Head of caudate nucleus (tissue), 42 donors: ENCODE data around the gene TIMM21.

ENCODE experiments used
- DNase-seq, 42 donors: peaks; one replicate each; pipeline versions ENCODE4 v3.0.0 to v3.0.0-alpha.2; 2020 to 2021; ENCODE audit warnings: mixed read lengths in 7 of 42
- intact Hi-C: fragments of 100-400 bp; cut with DNase I; formaldehyde crosslinking; loops from one replicate; pipeline ENCODE4 v1.15.0; 2022

The TIMM21 gene

GRCh38 chr18:74141667-74142066 is 6.7 kb upstream of the TIMM21 start:
- DNase-seq = peak in 1 of 42 donors; percentile 35
- intact Hi-C loops = no loop called here

GRCh38 chr18:74142252-74142651 is 6.1 kb upstream of the TIMM21 start:
- intact Hi-C loops = no loop called here
- peak in 1 of 42 donors; percentile 33 for DNase-seq

- intact Hi-C loops = no loop called here
- DNase-seq = no peak
Observed at GRCh38 chr18:74146756-74147155, 1.6 kb upstream of the TIMM21 start.

- no peak for DNase-seq
- intact Hi-C loops = no loop called here
Observed at GRCh38 chr18:74147491-74147778, 888 bp upstream of the TIMM21 start.

- peak in 1 of 42 donors; percentile 13 for DNase-seq
- intact Hi-C loops = no loop called here
Observed at GRCh38 chr18:74148543-74149070, 284 bp downstream of the TIMM21 start.

- DNase-seq = peak in 1 of 42 donors; percentile 29
Observed at GRCh38 chr18:74149878-74150277, 1.6 kb downstream of the TIMM21 start.

GRCh38 chr18:74152270-74152669 is 3.9 kb downstream of the TIMM21 start:
- peak in 1 of 42 donors; percentile 30 for DNase-seq
- intact Hi-C loops = no loop called here

More at GRCh38 chr18:74149878-74150277, 1.6 kb downstream of the TIMM21 start:
- intact Hi-C loops = no loop called here

GRCh38 chr18:74152857-74153256 is 4.5 kb downstream of the TIMM21 start:
- DNase-seq = no peak
- intact Hi-C loops = no loop called here

- DNase-seq = no peak
- intact Hi-C loops = no loop called here
Observed at GRCh38 chr18:74153377-74153776, 5.1 kb downstream of the TIMM21 start.

GRCh38 chr18:74153793-74154192 is 5.5 kb downstream of the TIMM21 start:
- intact Hi-C loops = no loop called here
- DNase-seq = no peak

- peak in 9 of 42 donors; percentile 18 to 53 (median 28) for DNase-seq
- intact Hi-C loops = no loop called here
Observed at GRCh38 chr18:74154716-74155115, 6.4 kb downstream of the TIMM21 start.

- no peak for DNase-seq
- intact Hi-C loops = no loop called here
Observed at GRCh38 chr18:74155276-74155675, 7.0 kb downstream of the TIMM21 start.

- intact Hi-C loops = no loop called here
- DNase-seq = no peak
Observed at GRCh38 chr18:74163019-74163660, 14.8 kb downstream of the TIMM21 start.

GRCh38 chr18:74166386-74166785 is 18.1 kb downstream of the TIMM21 start:
- intact Hi-C loops = no loop called here
- no peak for DNase-seq

- intact Hi-C loops = no loop called here
- DNase-seq = no peak
Observed at GRCh38 chr18:74171910-74172606, 23.7 kb downstream of the TIMM21 start.

- no peak for DNase-seq
- intact Hi-C loops = no loop called here
Observed at GRCh38 chr18:74172697-74173433, 24.5 kb downstream of the TIMM21 start.

GRCh38 chr18:74173434-74173750 is 25.1 kb downstream of the TIMM21 start:
- DNase-seq = no peak
- intact Hi-C loops = no loop called here

GRCh38 chr18:74175658-74176057 is 27.3 kb downstream of the TIMM21 start:
- DNase-seq = no peak
- intact Hi-C loops = no loop called here

GRCh38 chr18:74178884-74179283 is 30.6 kb downstream of the TIMM21 start:
- intact Hi-C loops = no loop called here
- DNase-seq = peak in 1 of 42 donors; percentile 3

- intact Hi-C loops = no loop called here
Observed at GRCh38 chr18:74179623-74180199, 31.4 kb downstream of the TIMM21 start.

More at GRCh38 chr18:74179623-74180199, 31.4 kb downstream of the TIMM21 start:
- DNase-seq = peak in 1 of 42 donors; percentile 3
